ENCODE measurements around the gene ZNF316. TPM values are rescaled to one million over a fixed set of nuclear protein-coding genes. Genes with fewer than 3 reads are reported as not detected.

Gene ZNF316
- total RNA-seq, 2 experiments from 2014 or later, result 18.1 to 37.5 TPM

DNA sequence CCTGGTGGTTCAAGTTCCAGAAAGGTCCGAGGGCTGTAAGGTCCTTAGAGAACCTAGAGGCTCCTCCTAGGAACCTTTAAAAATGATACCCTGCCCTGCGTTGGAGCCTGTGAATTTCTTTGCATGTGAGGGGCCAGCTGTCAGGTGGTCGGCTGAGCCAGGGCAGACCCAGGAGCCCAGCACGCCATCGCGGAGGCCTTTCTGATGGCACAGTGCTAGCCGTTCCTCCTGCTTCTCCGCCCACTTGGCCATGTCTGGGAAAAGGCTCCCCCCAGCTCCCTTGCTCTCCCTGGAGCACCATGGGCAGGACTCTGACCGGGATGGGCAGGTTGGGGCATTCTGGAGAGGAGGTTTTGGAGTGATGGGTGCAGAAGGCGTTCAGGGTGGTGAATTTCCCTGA is 7.6 kb downstream of the ZNF316 start:
- intact Hi-C loops (cut with micrococcal nuclease; ENCODE audit: unreplicated experiment), result no loop called here

DNA sequence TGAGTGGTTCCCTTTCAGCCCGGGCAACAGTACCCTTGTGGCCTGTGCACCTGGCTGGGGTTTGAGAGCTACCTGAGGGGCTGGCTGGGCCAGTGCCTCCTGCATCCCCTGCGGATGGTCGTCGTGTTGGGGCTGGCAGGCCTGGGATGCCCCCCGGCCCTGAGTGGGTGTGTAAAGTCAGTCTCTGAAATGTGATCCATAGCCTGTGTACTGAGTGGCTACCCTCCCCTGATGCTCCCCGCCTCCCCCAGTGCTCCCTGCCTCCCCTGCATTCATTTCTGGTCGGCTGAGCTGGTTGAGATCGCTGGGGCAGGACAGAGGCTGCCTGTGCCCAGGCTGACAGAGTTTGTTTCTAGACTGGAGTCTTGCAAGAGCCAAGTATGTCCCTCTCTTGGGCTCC is 9.3 kb downstream of the ZNF316 start:
- no peaks in the 10 kb centered on the region for H4K20me1 ChIP-seq (ENCODE audit: insufficient read depth, low read length)
- H3K4me3 ChIP-seq (ENCODE audit: low read depth, low read length, poor library complexity, severe bottlenecking), result no peak overlapping the region
- no peaks in the 10 kb centered on the region for H3K9me3 ChIP-seq (ENCODE audit: low read length)
- TF ChIP-seq, protein P1, sequence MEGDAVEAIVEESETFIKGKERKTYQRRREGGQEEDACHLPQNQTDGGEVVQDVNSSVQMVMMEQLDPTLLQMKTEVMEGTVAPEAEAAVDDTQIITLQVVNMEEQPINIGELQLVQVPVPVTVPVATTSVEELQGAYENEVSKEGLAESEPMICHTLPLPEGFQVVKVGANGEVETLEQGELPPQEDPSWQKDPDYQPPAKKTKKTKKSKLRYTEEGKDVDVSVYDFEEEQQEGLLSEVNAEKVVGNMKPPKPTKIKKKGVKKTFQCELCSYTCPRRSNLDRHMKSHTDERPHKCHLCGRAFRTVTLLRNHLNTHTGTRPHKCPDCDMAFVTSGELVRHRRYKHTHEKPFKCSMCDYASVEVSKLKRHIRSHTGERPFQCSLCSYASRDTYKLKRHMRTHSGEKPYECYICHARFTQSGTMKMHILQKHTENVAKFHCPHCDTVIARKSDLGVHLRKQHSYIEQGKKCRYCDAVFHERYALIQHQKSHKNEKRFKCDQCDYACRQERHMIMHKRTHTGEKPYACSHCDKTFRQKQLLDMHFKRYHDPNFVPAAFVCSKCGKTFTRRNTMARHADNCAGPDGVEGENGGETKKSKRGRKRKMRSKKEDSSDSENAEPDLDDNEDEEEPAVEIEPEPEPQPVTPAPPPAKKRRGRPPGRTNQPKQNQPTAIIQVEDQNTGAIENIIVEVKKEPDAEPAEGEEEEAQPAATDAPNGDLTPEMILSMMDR (conservative IDR thresholded peaks at IDR 0.05; ENCODE audit: low read length), result no peak
- TF ChIP-seq EZH2phosphoT487 (IDR thresholded peaks at IDR 0.05; ENCODE audit: borderline replicate concordance, low read depth, low read length), result no peak
- no peaks in the 10 kb centered on the region for H3K9me2 ChIP-seq (ENCODE audit: insufficient read depth, low read length)
- DNase-seq (ENCODE audit: low spot score), result no peak
- H3K36me3 ChIP-seq (ENCODE audit: insufficient read depth, low read length), result peaks cover 96% of the 10 kb centered on the region
- no peaks in the 10 kb centered on the region for H3K4me1 ChIP-seq (ENCODE audit: insufficient read depth, low read length, poor library complexity, severe bottlenecking)
- no peak overlapping the region for H3K4me2 ChIP-seq (ENCODE audit: low read length)
- intact Hi-C loops (cut with micrococcal nuclease; ENCODE audit: unreplicated experiment), result no loop called here
- POLR2A ChIA-PET, result interaction anchor here (0.6 kb wide), 1 partner anchor 88 kb away, joined by 3 read pairs; no protein-coding TSS in a partner anchor
- no peaks in the 10 kb centered on the region for H3K79me2 ChIP-seq (ENCODE audit: insufficient read depth, low read depth, low read length)
- no peak overlapping the region for H2AFZ ChIP-seq (ENCODE audit: low read length)
- CTCF ChIA-PET (ENCODE audit: unreplicated experiment), result no interaction called here
- H3K27ac ChIP-seq (ENCODE audit: low read depth, low read length, poor library complexity, severe bottlenecking), result no peak overlapping the region
- BruUV-seq (replicated peaks), result no TSS peak

More for the DNA sequence above, 7.6 kb downstream of the ZNF316 start:
- Histone ChIP-seq H3K36me3 (ENCODE audit: insufficient read depth, low read length) (peaks cover 96% of the 10 kb centered on the region), H3K4me2 (ENCODE audit: low read length) (no peak overlapping the region), H3K4me3 (ENCODE audit: low read depth, low read length, poor library complexity, severe bottlenecking) (no peak overlapping the region), H3K4me1 (ENCODE audit: insufficient read depth, low read length, poor library complexity, severe bottlenecking) (no peaks in the 10 kb centered on the region), H3K79me2 (ENCODE audit: insufficient read depth, low read depth, low read length) (no peaks in the 10 kb centered on the region), H2AFZ (ENCODE audit: low read length) (no peak overlapping the region), H3K27ac (ENCODE audit: low read depth, low read length, poor library complexity, severe bottlenecking) (no peak overlapping the region), H3K9me3 (ENCODE audit: low read length) (no peaks in the 10 kb centered on the region), H4K20me1 (ENCODE audit: insufficient read depth, low read length) (no peaks in the 10 kb centered on the region), H3K9me2 (ENCODE audit: insufficient read depth, low read length) (no peaks in the 10 kb centered on the region)
- CTCF ChIA-PET (ENCODE audit: unreplicated experiment), result no interaction called here
- BruUV-seq (replicated peaks), result no TSS peak
- POLR2A ChIA-PET, result no interaction called here
- TF ChIP-seq EZH2phosphoT487 (IDR thresholded peaks at IDR 0.05; ENCODE audit: borderline replicate concordance, low read depth, low read length), result no peak
- no peak for DNase-seq (ENCODE audit: low spot score)

DNA sequence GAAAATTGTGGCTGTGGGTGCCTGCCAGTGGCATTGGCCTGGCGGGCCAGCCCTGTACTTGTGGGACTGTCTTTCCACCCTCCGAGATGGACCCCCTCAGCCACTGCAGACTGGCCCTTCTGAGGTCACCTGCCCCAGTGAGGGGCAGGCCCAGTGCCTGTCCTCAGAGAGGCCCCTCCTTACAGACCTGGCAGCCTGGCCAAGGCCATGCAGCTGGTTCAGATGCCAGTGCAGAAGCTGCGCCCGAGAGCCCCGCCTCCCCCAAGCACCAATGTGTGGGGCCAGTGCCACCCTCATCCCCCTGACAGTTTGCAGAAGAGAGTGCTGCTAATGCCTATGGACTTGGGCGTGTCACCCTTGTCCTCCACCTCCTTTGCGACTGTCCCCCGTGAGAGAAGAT is 10.0 kb downstream of the ZNF316 start:
- Histone ChIP-seq H3K4me3 (ENCODE audit: low read depth, low read length, poor library complexity, severe bottlenecking) (no peak overlapping the region), H3K4me1 (ENCODE audit: insufficient read depth, low read length, poor library complexity, severe bottlenecking) (no peaks in the 10 kb centered on the region), H3K36me3 (ENCODE audit: insufficient read depth, low read length) (peaks cover 96% of the 10 kb centered on the region), H3K9me2 (ENCODE audit: insufficient read depth, low read length) (no peaks in the 10 kb centered on the region), H3K79me2 (ENCODE audit: insufficient read depth, low read depth, low read length) (no peaks in the 10 kb centered on the region), H2AFZ (ENCODE audit: low read length) (no peak overlapping the region), H3K27ac (ENCODE audit: low read depth, low read length, poor library complexity, severe bottlenecking) (no peak overlapping the region), H3K9me3 (ENCODE audit: low read length) (no peaks in the 10 kb centered on the region), H4K20me1 (ENCODE audit: insufficient read depth, low read length) (no peaks in the 10 kb centered on the region), H3K4me2 (ENCODE audit: low read length) (no peak overlapping the region)
- DNase-seq (ENCODE audit: low spot score), result no peak
- intact Hi-C loops (cut with micrococcal nuclease; ENCODE audit: unreplicated experiment), result no loop called here
- no TSS peak for BruUV-seq (replicated peaks)
- TF ChIP-seq, protein P1 (conservative IDR thresholded peaks at IDR 0.05; ENCODE audit: low read length), result no peak
- TF ChIP-seq EZH2phosphoT487 (IDR thresholded peaks at IDR 0.05; ENCODE audit: borderline replicate concordance, low read depth, low read length), result no peak
- ChIA-PET CTCF (ENCODE audit: unreplicated experiment) (no interaction called here), POLR2A (no interaction called here)
